H9 (cell line): ENCODE results near the gene CTNS. TPM values are rescaled to one million over a fixed set of nuclear protein-coding genes. Genes with fewer than 3 reads are reported as not detected.
A peak's percentile ranks its signal among the peaks of the same experiment; 100 is the strongest.

Source experiments
- DNase-seq: peaks from one replicate; pipeline ENCODE4 v3.0.0-alpha.2; 2017
- H2AFZ ChIP-seq: one replicate; pipeline ENCODE4 v1.6.1; 2013; ENCODE audit warnings: mild to moderate bottlenecking, low read length, control low read depth, moderate library complexity
- H2AK5ac ChIP-seq: 2 replicates; pipeline ENCODE4 v1.6.1; 2013; ENCODE audit warnings: low read length, control low read depth, mixed read lengths; ENCODE audit not compliant: insufficient read length
- H2BK120ac ChIP-seq: one replicate; pipeline ENCODE4 v1.6.1; 2013; ENCODE audit warnings: low read depth, mild to moderate bottlenecking, low read length, control low read depth, inconsistent platforms; ENCODE audit not compliant: poor library complexity, severe bottlenecking
- H2BK12ac ChIP-seq: 2 replicates; pipeline ENCODE4 v1.6.1; 2013; ENCODE audit warnings: low read length, control low read depth, mixed read lengths, low read depth; ENCODE audit not compliant: insufficient read length
- H2BK15ac ChIP-seq: 2 replicates; pipeline ENCODE4 v1.6.1; 2013; ENCODE audit warnings: low read depth, low read length, control low read depth
- H2BK20ac ChIP-seq: one replicate; pipeline ENCODE4 v1.6.1; 2013; ENCODE audit warnings: low read depth, mild to moderate bottlenecking, low read length, control low read depth, inconsistent platforms; ENCODE audit not compliant: poor library complexity, severe bottlenecking
- H2BK5ac ChIP-seq: 2 replicates; pipeline ENCODE4 v1.6.1; 2013; ENCODE audit warnings: low read length, control low read depth, mixed read lengths; ENCODE audit not compliant: insufficient read length
- H3K14ac ChIP-seq: 2 replicates; pipeline ENCODE4 v1.6.1; 2013; ENCODE audit warnings: low read length, control low read depth; ENCODE audit not compliant: insufficient read depth
- H3K18ac ChIP-seq: 2 replicates; pipeline ENCODE4 v1.6.1; 2013; ENCODE audit warnings: low read depth, mild to moderate bottlenecking, mixed read lengths, low read length, control low read depth; ENCODE audit not compliant: insufficient read length
- H3K23ac ChIP-seq: 2 replicates; pipeline ENCODE4 v1.6.1; 2013; ENCODE audit warnings: low read length, control low read depth, mixed read lengths, low read depth; ENCODE audit not compliant: insufficient read length
- H3K23me2 ChIP-seq: 2 replicates; pipeline ENCODE4 v1.6.1; 2013; ENCODE audit warnings: low read depth, mild to moderate bottlenecking, mixed read lengths, low read length, control low read depth; ENCODE audit not compliant: insufficient read length, poor library complexity, severe bottlenecking
- H3K27ac ChIP-seq: 2 replicates; pipeline ENCODE4 v1.5.1; 2013; ENCODE audit warnings: low read length, control low read depth, mixed read lengths, low read depth; ENCODE audit not compliant: insufficient read length
- H3K27me3 ChIP-seq: 2 replicates; pipeline ENCODE4 v1.6.1; 2013; ENCODE audit warnings: low read length, control low read depth, inconsistent platforms; ENCODE audit not compliant: insufficient read depth
- H3K4ac ChIP-seq: 2 replicates; pipeline ENCODE4 v1.6.1; 2013; ENCODE audit warnings: low read depth, mild to moderate bottlenecking, control low read depth, inconsistent platforms, low read length, moderate library complexity
- H3K4me1 ChIP-seq: 2 replicates; pipeline ENCODE4 v1.6.1; 2013; ENCODE audit warnings: low read length, control low read depth, inconsistent platforms; ENCODE audit not compliant: insufficient read depth
- H3K4me2 ChIP-seq: 2 replicates; pipeline ENCODE4 v1.6.1; 2013; ENCODE audit warnings: low read length, control low read depth, mixed read lengths; ENCODE audit not compliant: insufficient read length, insufficient read depth
- H3K56ac ChIP-seq: 2 replicates; pipeline ENCODE4 v1.6.1; 2013; ENCODE audit warnings: low read depth, mild to moderate bottlenecking, mixed read lengths, low read length, control low read depth; ENCODE audit not compliant: insufficient read length
- H3K79me1 ChIP-seq: 2 replicates; pipeline ENCODE4 v1.6.1; 2013; ENCODE audit warnings: low read depth, mild to moderate bottlenecking, moderate library complexity, low read length, control low read depth, inconsistent platforms; ENCODE audit not compliant: insufficient read depth, poor library complexity, severe bottlenecking
- H3K79me2 ChIP-seq: 2 replicates; pipeline ENCODE4 v1.6.1; 2013; ENCODE audit warnings: low read length, control low read depth, inconsistent platforms; ENCODE audit not compliant: insufficient read depth
- H3K9ac ChIP-seq: 2 replicates; pipeline ENCODE4 v1.6.1; 2013; ENCODE audit warnings: low read length, control low read depth, mixed read lengths; ENCODE audit not compliant: insufficient read length; ENCODE audit errors: extremely low read depth
- H3K9me3 ChIP-seq: one replicate; pipeline ENCODE4 v1.6.1; 2013; ENCODE audit warnings: low read depth, low read length, inconsistent platforms; ENCODE audit not compliant: control insufficient read depth
- H3T11ph ChIP-seq: one replicate; pipeline ENCODE4 v1.6.1; 2013; ENCODE audit warnings: mild to moderate bottlenecking, low read length, control low read depth, inconsistent platforms
- H4K20me1 ChIP-seq: one replicate; pipeline ENCODE4 v1.6.1; 2013; ENCODE audit not compliant: control insufficient read depth, insufficient read length, insufficient read depth
- H4K5ac ChIP-seq: 2 replicates; pipeline ENCODE4 v1.6.1; 2013; ENCODE audit warnings: low read depth, mild to moderate bottlenecking, mixed read lengths, low read length, control low read depth; ENCODE audit not compliant: insufficient read length
- H4K8ac ChIP-seq: replicated peaks from 2 replicates; pipeline ENCODE4 v1.6.1; 2013; ENCODE audit warnings: low read length, control low read depth, mixed read lengths, low read depth; ENCODE audit not compliant: insufficient read length
- H4K91ac ChIP-seq: 2 replicates; pipeline ENCODE4 v1.6.1; 2013; ENCODE audit warnings: low read depth, mild to moderate bottlenecking, moderate library complexity, mixed read lengths, low read length, control low read depth; ENCODE audit not compliant: insufficient read length
- H3K27ac Mint-ChIP-seq, 3 experiments: 2 replicates in 2 of 3; 3 replicates in 1 of 3; pipeline ENCODE4 v1.8.0; 2020 to 2021; ENCODE audit warnings: mixed read lengths in 3 of 3, mild to moderate bottlenecking in 1 of 3, moderate library complexity in 1 of 3
- H3K27me3 Mint-ChIP-seq: 2 replicates; pipeline ENCODE4 v1.8.0; 2021; ENCODE audit warnings: low read depth, mild to moderate bottlenecking, moderate library complexity, mixed read lengths
- H3K36me3 Mint-ChIP-seq, 3 experiments: 2 replicates in 2 of 3; 3 replicates in 1 of 3; pipeline ENCODE4 v1.8.0; 2020 to 2021; ENCODE audit warnings: low read depth in 3 of 3, mixed read lengths in 3 of 3; ENCODE audit not compliant: insufficient read depth in 1 of 3
- H3K4me1 Mint-ChIP-seq, 2 experiments: 2 replicates each; pipeline ENCODE4 v1.8.0; 2020; ENCODE audit warnings: mixed read lengths in 2 of 2
- H3K4me3 Mint-ChIP-seq, 2 experiments: 2 replicates in 1 of 2; 3 replicates in 1 of 2; pipeline ENCODE4 v1.8.0; 2020 to 2021; ENCODE audit warnings: mild to moderate bottlenecking in 2 of 2, mixed read lengths in 2 of 2, moderate library complexity in 1 of 2
- H3K9me3 Mint-ChIP-seq, 2 experiments: 2 replicates in 1 of 2; 3 replicates in 1 of 2; pipeline ENCODE4 v1.8.0; 2020; ENCODE audit warnings: mild to moderate bottlenecking in 2 of 2, mixed read lengths in 2 of 2, moderate library complexity in 1 of 2
- WGBS: extraction: QIAGEN DNeasy Blood & Tissue Kit; methylation state at CpG from one replicate; pipeline ENCODE4 v1.1.7; 2013; ENCODE audit warnings: missing lambda C conversion rate, low lambda C conversion rate, mixed read lengths; ENCODE audit not compliant: insufficient read length; ENCODE audit errors: extremely low coverage; 5-methylcytosine and 5-hydroxymethylcytosine counted together
- total RNA-seq: library from RNA; stranded (reverse); gene quantifications from 2 replicates; pipeline ENCODE4 v1.2.1, GENCODE V29; 2021
- TF ChIP-seq, protein P1 (sequence below): fragments of 200-600 bp; sonication (generic); conservative IDR thresholded peaks from 3 replicates; pipeline ENCODE4 v1.8.0; 2021; ENCODE audit warnings: antibody characterized with exemption, mild to moderate bottlenecking

Gene CTNS
- total RNA-seq, 1 experiment from 2014 or later = 12.8 TPM

DNA sequence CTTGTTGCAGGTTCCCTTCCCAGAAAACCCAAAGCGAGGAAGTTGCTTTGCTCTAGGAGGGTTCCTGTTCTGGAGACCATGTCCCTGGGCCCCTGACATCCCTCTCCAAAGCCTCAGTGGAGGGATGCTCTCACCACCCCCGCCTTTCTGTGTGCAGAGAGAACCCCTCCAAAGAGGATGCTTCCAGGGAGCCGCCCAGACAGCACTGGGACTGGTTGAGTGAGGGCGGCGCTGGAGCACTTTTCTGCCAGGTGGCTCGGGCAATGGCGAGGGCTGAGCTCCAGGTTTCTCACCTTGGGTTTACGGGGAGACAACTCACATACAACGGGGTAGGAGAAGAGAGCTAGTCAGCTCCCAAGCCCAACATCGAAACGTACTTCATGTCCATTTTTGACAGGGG is 39.3 kb downstream of the CTNS start:
- H3K4me3 Mint-ChIP-seq = no peak overlapping the region
- peak overlapping the region in 2 of 3 experiments; percentile 45 to 53; a peak in 1 of 7 replicates for H3K27ac Mint-ChIP-seq
- H3K36me3 Mint-ChIP-seq = no peaks in the 10 kb centered on the region; a peak in 1 of 7 replicates

More for the DNA sequence above, 39.3 kb downstream of the CTNS start:
- Histone ChIP-seq H4K8ac (no peak overlapping the region), H3K79me2 (no peaks in the 10 kb centered on the region), H3K9ac (no peak overlapping the region), H3T11ph (no peak overlapping the region), H2BK120ac (no peak overlapping the region), H3K56ac (no peak overlapping the region), H3K14ac (no peak overlapping the region), H3K9me3 (no peaks in the 10 kb centered on the region), H2BK12ac (no peak overlapping the region), H3K23me2 (no peaks in the 10 kb centered on the region), H4K5ac (no peak overlapping the region), H4K20me1 (no peaks in the 10 kb centered on the region), H3K27me3 (no peaks in the 10 kb centered on the region), H3K4me1 (no peaks in the 10 kb centered on the region), H3K4ac (no peak overlapping the region), H2AK5ac (no peak overlapping the region), H3K4me2 (no peak overlapping the region), H3K23ac (no peak overlapping the region), H4K91ac (no peak overlapping the region), H2BK20ac (no peak overlapping the region), H2BK5ac (no peak overlapping the region), H3K27ac (no peak overlapping the region), H3K79me1 (no peaks in the 10 kb centered on the region), H3K18ac (no peak overlapping the region), H2BK15ac (no peak overlapping the region), H2AFZ (no peak overlapping the region)
- no CpG with 5 or more reads among the region's 11 CpGs for WGBS
- no peaks in the 10 kb centered on the region for H3K27me3 Mint-ChIP-seq
- DNase-seq = no peak
- no peaks in the 10 kb centered on the region for H3K9me3 Mint-ChIP-seq
- peaks cover 11 to 19% of the 10 kb centered on the region in 2 experiments for H3K4me1 Mint-ChIP-seq
- TF ChIP-seq, protein P1, sequence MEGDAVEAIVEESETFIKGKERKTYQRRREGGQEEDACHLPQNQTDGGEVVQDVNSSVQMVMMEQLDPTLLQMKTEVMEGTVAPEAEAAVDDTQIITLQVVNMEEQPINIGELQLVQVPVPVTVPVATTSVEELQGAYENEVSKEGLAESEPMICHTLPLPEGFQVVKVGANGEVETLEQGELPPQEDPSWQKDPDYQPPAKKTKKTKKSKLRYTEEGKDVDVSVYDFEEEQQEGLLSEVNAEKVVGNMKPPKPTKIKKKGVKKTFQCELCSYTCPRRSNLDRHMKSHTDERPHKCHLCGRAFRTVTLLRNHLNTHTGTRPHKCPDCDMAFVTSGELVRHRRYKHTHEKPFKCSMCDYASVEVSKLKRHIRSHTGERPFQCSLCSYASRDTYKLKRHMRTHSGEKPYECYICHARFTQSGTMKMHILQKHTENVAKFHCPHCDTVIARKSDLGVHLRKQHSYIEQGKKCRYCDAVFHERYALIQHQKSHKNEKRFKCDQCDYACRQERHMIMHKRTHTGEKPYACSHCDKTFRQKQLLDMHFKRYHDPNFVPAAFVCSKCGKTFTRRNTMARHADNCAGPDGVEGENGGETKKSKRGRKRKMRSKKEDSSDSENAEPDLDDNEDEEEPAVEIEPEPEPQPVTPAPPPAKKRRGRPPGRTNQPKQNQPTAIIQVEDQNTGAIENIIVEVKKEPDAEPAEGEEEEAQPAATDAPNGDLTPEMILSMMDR = no peak
